H1 (cell line): ENCODE data around the gene GAS7. TPM values are rescaled to one million over a fixed set of nuclear protein-coding genes. Genes with fewer than 3 reads are reported as not detected.

ENCODE experiments used
- ATF2 ChIP-seq: IDR thresholded peaks from 2 replicates; pipeline ENCODE4 v1.6.1; 2012; ENCODE audit warnings: low read length, inconsistent platforms
- CTCF ChIP-seq, 3 experiments: IDR thresholded peaks; 1 replicate in 2 of 3; 2 replicates in 1 of 3; pipeline versions ENCODE4 v1.5.1 to v1.6.1; 2011; ENCODE audit warnings: low read length in 3 of 3, mild to moderate bottlenecking in 3 of 3, inconsistent platforms in 2 of 3, low read depth in 1 of 3, moderate library complexity in 1 of 3; ENCODE audit not compliant: insufficient read depth in 1 of 3; ENCODE audit errors: control extremely low read depth in 1 of 3
- HDAC2 ChIP-seq, 2 experiments: fragments of 300-600 bp in 1 of 2; sonication (generic) in 1 of 2; IDR thresholded peaks; 2 replicates each; pipeline ENCODE4 v1.6.1; 2011 to 2012; ENCODE audit warnings: low read depth in 2 of 2, low read length in 2 of 2, mild to moderate bottlenecking in 2 of 2, moderate library complexity in 2 of 2, borderline replicate concordance in 1 of 2, inconsistent platforms in 1 of 2
- MAFK ChIP-seq: IDR thresholded peaks from 2 replicates; pipeline ENCODE4 v1.6.1; 2012; ENCODE audit warnings: low read depth, mild to moderate bottlenecking, improper control_type of control experiment, low read length
- NRF1 ChIP-seq: IDR thresholded peaks from 2 replicates; pipeline ENCODE4 v1.6.1; 2011; ENCODE audit warnings: mild to moderate bottlenecking, low read depth, low read length, improper control_type of control experiment
- polyA plus RNA-seq, 7 experiments: library from polyadenylated mRNA; depleted of rRNA in 3 of 7; stranded (reverse) in 5 of 7; unstranded in 2 of 7; fragments of >200 nt in 5 of 7; fragments of 200-250 nt in 2 of 7; gene quantifications; 1 replicate in 5 of 7; 2 replicates in 1 of 7; 4 replicates in 1 of 7; pipeline versions ENCODE4 v1.2.1 to v1.2.3, GENCODE V29; 2011 to 2013; ENCODE audit warnings: missing spikeins in 2 of 7, mixed read lengths in 2 of 7
- total RNA-seq: library from RNA; stranded (reverse); fragmentation: NEBNext Ultra II Directional; extraction: Animal tissue kit (Norgen Biotek cat#: 25700); gene quantifications from 2 replicates; pipeline ENCODE4 v1.2.1, GENCODE V29; 2021

GAS7 gene
- total and polyA plus RNA-seq, 2 of the 8 experiments (the other 6 are each of a cell fraction or from before 2014, with no cell fraction given): 5.0 to 14.5 TPM

- TF ChIP-seq CTCF (IDR thresholded peaks at IDR 0.05; ENCODE audit: control extremely low read depth in 1 of 3, insufficient read depth in 1 of 3, low read depth in 1 of 3, low read length in 3 of 3): no peak
- TF ChIP-seq MAFK: no peak
- TF ChIP-seq HDAC2 (IDR thresholded peaks at IDR 0.05; ENCODE audit: borderline replicate concordance in 1 of 2, low read depth in 2 of 2, low read length in 2 of 2): no peak
- TF ChIP-seq ATF2: no peak
- no peak for TF ChIP-seq NRF1
Measured at GRCh38 chr17:10192461-10192860, 5.9 kb downstream of the GAS7 start (continued).
